Activated gamma-delta T cell treated with anti-CD3 and anti-CD28 coated beads, Interleukin-2, amount 50 U/mL, for 16 hours (primary cell): ENCODE results near the gene EPHA4.

ENCODE experiments used
- DNase-seq: peaks from one replicate; pipeline ENCODE4 v3.0.0-alpha.2; 2020; ENCODE audit warnings: low read depth

Gene EPHA4

GRCh38 chr2:221392228-221392881 lies 179.7 kb downstream of the EPHA4 start:
- no peak for DNase-seq

GRCh38 chr2:221390878-221391277 lies 181.2 kb downstream of the EPHA4 start:
- DNase-seq, result no peak

- DNase-seq, result no peak
These were observed 182.2 kb downstream of the EPHA4 start for GRCh38 chr2:221389904-221390303.

- DNase-seq, result no peak
These were observed 182.7 kb downstream of the EPHA4 start for GRCh38 chr2:221389421-221389820.

- DNase-seq, result no peak
These were observed 183.2 kb downstream of the EPHA4 start for GRCh38 chr2:221388891-221389290.

- DNase-seq, result no peak
These were observed 186.4 kb downstream of the EPHA4 start for GRCh38 chr2:221385716-221386115.

- no peak for DNase-seq
These were observed 190.1 kb downstream of the EPHA4 start for GRCh38 chr2:221381928-221382488.

GRCh38 chr2:221380686-221381085 lies 191.4 kb downstream of the EPHA4 start:
- no peak for DNase-seq

- DNase-seq, result no peak
These were observed 192.0 kb downstream of the EPHA4 start for GRCh38 chr2:221380062-221380461.

GRCh38 chr2:221377597-221377996 lies 194.5 kb downstream of the EPHA4 start:
- DNase-seq, result no peak

- DNase-seq, result no peak
These were observed 195.0 kb downstream of the EPHA4 start for GRCh38 chr2:221377066-221377465.

GRCh38 chr2:221374234-221374633 lies 197.9 kb downstream of the EPHA4 start:
- no peak for DNase-seq

- DNase-seq, result no peak
These were observed 199.2 kb downstream of the EPHA4 start for GRCh38 chr2:221372907-221373306.

- DNase-seq, result no peak
These were observed 199.8 kb downstream of the EPHA4 start for GRCh38 chr2:221372159-221372884.

GRCh38 chr2:221371347-221371746 lies 200.8 kb downstream of the EPHA4 start:
- no peak for DNase-seq

GRCh38 chr2:221370857-221371211 lies 201.3 kb downstream of the EPHA4 start:
- no peak for DNase-seq

GRCh38 chr2:221370076-221370856 lies 201.8 kb downstream of the EPHA4 start:
- no peak for DNase-seq
